Uterus (tissue), 2 donors: ENCODE data around the gene CIB4.

Experiments used
- POLR2A ChIP-seq, 2 donors: fragments of 450-650 bp; IDR thresholded peaks; one replicate each; pipeline ENCODE4 v1.6.1; 2016; ENCODE audit warnings: antibody characterized with exemption in 2 of 2, mild to moderate bottlenecking in 1 of 2, moderate library complexity in 1 of 2
- TF ChIP-seq, protein P1 (sequence below), 4 experiments: fragments of 200-600 bp in 2 of 4; fragments of 450-650 bp in 2 of 4; sonication (generic) in 2 of 4; IDR thresholded peaks; one replicate each; pipeline ENCODE4 v1.5.1; 2016 to 2019; ENCODE audit warnings: antibody characterized with exemption in 4 of 4, mild to moderate bottlenecking in 2 of 4, moderate library complexity in 1 of 4

GRCh38 chr2:26631401-26632170, 9.6 kb downstream of the CIB4 start:
- TF ChIP-seq, protein P1, sequence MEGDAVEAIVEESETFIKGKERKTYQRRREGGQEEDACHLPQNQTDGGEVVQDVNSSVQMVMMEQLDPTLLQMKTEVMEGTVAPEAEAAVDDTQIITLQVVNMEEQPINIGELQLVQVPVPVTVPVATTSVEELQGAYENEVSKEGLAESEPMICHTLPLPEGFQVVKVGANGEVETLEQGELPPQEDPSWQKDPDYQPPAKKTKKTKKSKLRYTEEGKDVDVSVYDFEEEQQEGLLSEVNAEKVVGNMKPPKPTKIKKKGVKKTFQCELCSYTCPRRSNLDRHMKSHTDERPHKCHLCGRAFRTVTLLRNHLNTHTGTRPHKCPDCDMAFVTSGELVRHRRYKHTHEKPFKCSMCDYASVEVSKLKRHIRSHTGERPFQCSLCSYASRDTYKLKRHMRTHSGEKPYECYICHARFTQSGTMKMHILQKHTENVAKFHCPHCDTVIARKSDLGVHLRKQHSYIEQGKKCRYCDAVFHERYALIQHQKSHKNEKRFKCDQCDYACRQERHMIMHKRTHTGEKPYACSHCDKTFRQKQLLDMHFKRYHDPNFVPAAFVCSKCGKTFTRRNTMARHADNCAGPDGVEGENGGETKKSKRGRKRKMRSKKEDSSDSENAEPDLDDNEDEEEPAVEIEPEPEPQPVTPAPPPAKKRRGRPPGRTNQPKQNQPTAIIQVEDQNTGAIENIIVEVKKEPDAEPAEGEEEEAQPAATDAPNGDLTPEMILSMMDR (IDR thresholded peaks at IDR 0.05) = no peak
- no peak for TF ChIP-seq POLR2A (IDR thresholded peaks at IDR 0.05)
